PC-3 (cell line): ENCODE measurements around the gene SIVA1.

Source experiments
- EZH2 ChIP-seq: fragments of 300-600 bp; sonication (generic); IDR thresholded peaks from one replicate; pipeline ENCODE4 v1.6.1; 2017; ENCODE audit warnings: antibody characterized with exemption, mild to moderate bottlenecking, low read length; ENCODE audit not compliant: unreplicated experiment
- TF ChIP-seq, protein P1 (sequence below): fragments of 300-600 bp; sonication (generic); conservative IDR thresholded peaks from 2 replicates; pipeline ENCODE4 v1.5.1; 2017; ENCODE audit warnings: antibody characterized with exemption, low read depth, mild to moderate bottlenecking, low read length

DNA sequence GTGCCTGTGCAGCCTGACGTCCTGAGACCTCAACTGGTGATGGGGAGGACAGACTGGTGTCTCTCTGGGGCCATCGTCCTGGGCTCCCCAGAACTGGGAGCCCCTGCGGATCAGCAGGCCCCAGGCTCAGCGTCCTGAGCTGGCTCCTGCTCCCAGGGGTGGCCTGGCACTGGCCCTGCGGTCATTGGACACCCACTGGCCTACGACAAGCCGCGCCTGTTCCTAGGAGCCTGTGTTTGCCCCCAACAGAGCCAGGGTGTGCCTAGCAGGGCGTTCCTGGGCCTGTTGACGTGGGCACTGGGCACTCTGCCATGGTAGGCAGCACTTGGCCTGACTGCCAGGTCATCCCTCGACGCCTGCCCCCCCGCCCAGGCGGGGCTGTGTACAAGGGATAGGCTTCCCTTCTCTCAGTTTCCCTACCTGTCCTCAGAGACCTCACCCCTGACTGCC is 20.6 kb upstream of the SIVA1 start:
- TF ChIP-seq, protein P1, sequence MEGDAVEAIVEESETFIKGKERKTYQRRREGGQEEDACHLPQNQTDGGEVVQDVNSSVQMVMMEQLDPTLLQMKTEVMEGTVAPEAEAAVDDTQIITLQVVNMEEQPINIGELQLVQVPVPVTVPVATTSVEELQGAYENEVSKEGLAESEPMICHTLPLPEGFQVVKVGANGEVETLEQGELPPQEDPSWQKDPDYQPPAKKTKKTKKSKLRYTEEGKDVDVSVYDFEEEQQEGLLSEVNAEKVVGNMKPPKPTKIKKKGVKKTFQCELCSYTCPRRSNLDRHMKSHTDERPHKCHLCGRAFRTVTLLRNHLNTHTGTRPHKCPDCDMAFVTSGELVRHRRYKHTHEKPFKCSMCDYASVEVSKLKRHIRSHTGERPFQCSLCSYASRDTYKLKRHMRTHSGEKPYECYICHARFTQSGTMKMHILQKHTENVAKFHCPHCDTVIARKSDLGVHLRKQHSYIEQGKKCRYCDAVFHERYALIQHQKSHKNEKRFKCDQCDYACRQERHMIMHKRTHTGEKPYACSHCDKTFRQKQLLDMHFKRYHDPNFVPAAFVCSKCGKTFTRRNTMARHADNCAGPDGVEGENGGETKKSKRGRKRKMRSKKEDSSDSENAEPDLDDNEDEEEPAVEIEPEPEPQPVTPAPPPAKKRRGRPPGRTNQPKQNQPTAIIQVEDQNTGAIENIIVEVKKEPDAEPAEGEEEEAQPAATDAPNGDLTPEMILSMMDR: no peak
- TF ChIP-seq EZH2: no peak
